NCI-H1417 (cell line): Measurements from ENCODE around the gene MLLT3.

Experiments
- DNase-seq, 3 experiments: peaks; one replicate each; lab custom pipeline; 2025; lab: John Stamatoyannopoulos, UW

Gene MLLT3

GRCh38 chr9:20625003-20625349, 2.7 kb upstream of the MLLT3 start:
- no peak for DNase-seq

GRCh38 chr9:20624201-20625002, 2.1 kb upstream of the MLLT3 start:
- DNase-seq, result peak; percentile 62 to 82 (median 82)

GRCh38 chr9:20623748-20624124, 1.4 kb upstream of the MLLT3 start:
- peak in 2 of 3 experiments; percentile 7 to 32 for DNase-seq

GRCh38 chr9:20623021-20623747, 885 bp upstream of the MLLT3 start:
- peak; percentile 23 to 54 (median 42) for DNase-seq

GRCh38 chr9:20621471-20622329, 599 bp downstream of the MLLT3 start:
- DNase-seq, result peak; percentile 58 to 84 (median 77)

- peak; percentile 35 to 59 (median 58) for DNase-seq
Measured at GRCh38 chr9:20620650-20621470, 1.4 kb downstream of the MLLT3 start.

GRCh38 chr9:20619487-20620200, 2.7 kb downstream of the MLLT3 start:
- DNase-seq, result no peak

- peak in 2 of 3 experiments; percentile 24 to 68 for DNase-seq
Measured at GRCh38 chr9:20618361-20618802, 3.9 kb downstream of the MLLT3 start.

- DNase-seq, result no peak
Measured at GRCh38 chr9:20616808-20617207, 5.5 kb downstream of the MLLT3 start.

GRCh38 chr9:20614602-20615216, 7.6 kb downstream of the MLLT3 start:
- no peak for DNase-seq

GRCh38 chr9:20611691-20612287, 10.5 kb downstream of the MLLT3 start:
- peak in 1 of 3 experiments; percentile 35 for DNase-seq

GRCh38 chr9:20610591-20610990, 11.7 kb downstream of the MLLT3 start:
- no peak for DNase-seq

GRCh38 chr9:20608582-20608981, 13.7 kb downstream of the MLLT3 start:
- DNase-seq, result no peak

GRCh38 chr9:20606652-20607051, 15.6 kb downstream of the MLLT3 start:
- no peak for DNase-seq

- DNase-seq, result peak in 1 of 3 experiments; percentile 1
Measured at GRCh38 chr9:20604562-20604961, 17.7 kb downstream of the MLLT3 start.

GRCh38 chr9:20603524-20604268, 18.6 kb downstream of the MLLT3 start:
- peak in 1 of 3 experiments; percentile 37 for DNase-seq

- DNase-seq, result no peak
Measured at GRCh38 chr9:20601292-20601691, 21.0 kb downstream of the MLLT3 start.

GRCh38 chr9:20599195-20599594, 23.1 kb downstream of the MLLT3 start:
- no peak for DNase-seq

GRCh38 chr9:20598367-20598766, 23.9 kb downstream of the MLLT3 start:
- DNase-seq, result no peak
